Stimulated activated CD8-positive, alpha-beta memory T cell treated with anti-CD3 and anti-CD28 coated beads, Interleukin-7, amount 100 ng/mL, for 48 hours (primary cell): ENCODE data around the gene LRP5.

Experiments used
- DNase-seq, 2 donors: peaks; one replicate each; pipeline ENCODE4 v3.0.0-alpha.2; 2020; ENCODE audit warnings: low read depth in 1 of 2; ENCODE audit errors: extremely low read depth in 1 of 2

The LRP5 gene

DNA sequence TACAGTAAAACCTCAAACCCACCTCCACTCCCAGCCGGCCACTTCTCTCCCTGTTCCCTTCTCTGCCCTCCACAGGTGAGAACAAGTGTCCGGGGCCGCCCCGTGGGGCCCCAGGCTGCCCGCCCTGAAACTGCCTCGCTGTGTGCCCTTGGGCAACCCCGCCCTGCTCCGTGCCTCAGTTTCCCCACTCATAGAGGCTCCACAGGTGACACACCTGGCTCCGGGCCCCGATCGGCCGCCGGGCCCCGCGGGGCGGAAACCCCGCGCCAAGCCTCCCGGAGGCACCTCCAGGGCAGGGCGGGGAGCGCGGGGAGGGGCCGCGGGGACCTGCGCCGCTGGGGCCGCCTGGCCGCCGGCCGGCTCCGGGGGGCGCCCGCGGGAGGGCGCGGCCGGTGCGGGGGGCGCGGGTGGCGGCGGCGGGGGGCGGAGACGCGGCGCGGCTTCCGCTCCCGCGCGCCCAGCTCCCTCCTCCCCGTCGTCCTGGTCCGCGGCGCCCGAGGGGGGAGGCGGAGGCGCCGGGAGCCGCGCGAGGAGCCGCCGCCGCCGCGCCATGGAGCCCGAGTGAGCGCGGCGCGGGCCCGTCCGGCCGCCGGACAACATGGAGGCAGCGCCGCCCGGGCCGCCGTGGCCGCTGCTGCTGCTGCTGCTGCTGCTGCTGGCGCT is at the start of gene LRP5:
TSS of gene LRP5 (plus strand) at position 475 of the 663 bp plus-strand sequence. CDS start at position 599, 124 bp downstream.
- DNase-seq: no peak

DNA sequence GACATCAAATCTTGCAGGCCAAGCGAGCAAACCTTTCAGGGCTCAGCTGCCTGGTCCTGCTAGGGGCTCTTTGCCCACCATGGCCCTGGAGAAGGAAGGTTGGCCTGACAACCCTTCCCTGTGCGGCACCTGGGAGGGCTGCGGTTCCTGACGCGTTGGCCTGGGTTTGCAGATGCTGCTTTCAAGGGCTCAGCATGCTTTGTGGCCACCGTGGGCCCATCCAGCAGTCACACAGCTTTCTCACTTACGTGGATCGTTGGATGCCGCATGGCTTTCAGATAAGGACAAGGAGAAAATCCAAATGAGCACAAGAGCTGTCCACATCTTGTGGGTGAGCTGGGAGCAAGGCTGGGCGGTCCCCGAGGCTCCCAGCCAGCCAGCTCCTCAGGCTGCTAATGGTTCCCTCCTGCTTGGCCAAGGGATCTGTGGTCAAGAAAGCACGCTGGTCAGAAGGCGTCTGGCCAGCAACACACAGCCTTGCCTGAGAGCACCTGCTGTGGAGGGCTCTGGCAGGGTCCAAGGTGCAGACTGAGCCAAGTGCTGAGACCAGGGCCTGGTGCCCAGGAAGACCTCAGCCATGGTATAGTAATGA is 48.9 kb upstream of the LRP5 start:
- no peak for DNase-seq

DNA sequence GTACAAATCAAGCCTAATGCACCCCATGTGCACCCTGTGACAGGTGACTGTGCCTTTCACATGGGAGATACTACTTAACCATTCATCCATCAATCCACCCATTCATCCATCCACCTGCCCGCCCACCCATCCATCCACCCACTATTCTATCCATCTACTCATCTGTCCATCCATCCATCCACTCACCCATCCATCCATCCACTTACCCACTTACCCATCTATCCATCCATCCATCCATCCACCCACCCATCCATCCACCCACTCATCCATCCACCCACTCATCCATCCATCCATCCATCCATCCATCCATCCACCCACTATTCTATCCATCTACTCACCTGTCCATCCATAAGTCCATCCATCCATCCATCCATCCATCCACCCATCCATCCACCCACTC is 48.1 kb upstream of the LRP5 start:
- no peak for DNase-seq

DNA sequence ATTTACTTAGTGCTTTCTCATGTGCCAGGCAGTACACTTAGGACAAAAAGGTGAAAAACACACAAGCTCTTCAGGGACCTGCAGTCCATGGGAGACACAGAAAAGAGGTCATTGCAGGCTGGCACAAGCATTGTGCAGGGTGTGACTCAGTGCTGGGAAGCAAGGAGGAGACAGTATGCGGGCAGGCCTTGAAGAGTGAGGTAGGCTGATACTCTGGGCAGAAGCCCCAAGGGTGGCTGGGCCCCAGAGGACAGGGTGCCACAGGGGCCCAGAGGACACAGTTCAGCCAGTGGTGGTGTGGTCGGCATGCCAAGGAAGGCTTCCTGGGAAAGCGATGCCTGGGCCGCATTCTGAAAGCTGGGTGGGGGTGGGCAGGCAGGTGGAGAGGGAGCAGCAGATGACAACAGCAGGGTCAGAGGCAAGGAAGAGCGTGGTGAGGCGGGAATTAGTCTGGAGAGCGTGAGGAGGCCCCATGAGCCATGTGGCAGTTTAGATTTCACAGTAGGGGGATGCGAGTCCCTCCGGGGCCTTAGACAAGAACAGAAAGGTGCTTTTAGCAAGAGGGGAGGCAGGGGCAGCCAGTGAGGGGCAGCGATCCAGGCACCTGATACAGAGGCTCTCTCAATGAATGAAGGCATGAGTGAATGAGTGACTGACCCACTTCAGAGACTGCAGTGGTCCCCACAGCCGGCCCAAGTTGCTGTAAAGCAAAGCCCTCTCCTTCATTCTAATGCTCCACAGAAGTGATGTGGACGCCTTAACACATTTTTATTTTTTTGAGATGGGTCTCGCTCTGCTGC is 47.5 kb upstream of the LRP5 start:
- DNase-seq: no peak

DNA sequence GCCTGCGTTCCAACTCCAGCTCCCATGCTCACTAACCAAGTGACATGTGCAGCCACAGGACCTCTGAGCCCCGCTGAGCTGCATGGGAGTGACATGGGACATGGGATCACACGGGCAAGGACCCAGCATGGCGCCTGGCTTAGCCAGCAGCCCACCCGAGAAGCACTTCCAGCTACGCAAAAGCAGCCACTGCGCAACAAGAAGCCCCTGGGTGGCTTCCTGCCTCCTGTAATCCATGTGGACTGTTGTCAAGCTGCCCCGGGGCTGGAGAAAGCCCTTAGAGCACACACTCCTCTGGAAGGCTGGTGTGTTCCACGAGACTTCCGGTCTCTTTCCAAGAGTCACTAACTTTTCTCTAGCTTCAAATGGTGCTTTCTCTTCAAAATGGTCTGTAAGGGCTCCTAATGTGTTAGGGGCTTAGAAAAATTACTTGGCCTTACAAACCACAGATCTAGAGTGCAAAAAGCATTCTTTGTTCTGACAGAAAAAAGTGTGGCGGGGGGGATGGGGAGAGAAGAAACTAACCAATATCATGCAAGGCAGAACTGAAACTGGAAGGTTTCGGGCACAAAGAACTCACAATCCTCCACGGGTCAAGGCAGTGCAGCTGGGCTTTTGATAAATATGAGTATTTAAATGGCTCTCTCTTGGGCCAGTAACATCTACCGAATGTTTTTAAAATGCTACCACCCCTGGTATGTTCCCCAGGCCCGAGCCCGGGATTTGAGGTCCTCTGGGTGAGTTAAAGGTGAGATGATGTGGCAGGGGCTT is 46.1 kb upstream of the LRP5 start:
- no peak for DNase-seq

DNA sequence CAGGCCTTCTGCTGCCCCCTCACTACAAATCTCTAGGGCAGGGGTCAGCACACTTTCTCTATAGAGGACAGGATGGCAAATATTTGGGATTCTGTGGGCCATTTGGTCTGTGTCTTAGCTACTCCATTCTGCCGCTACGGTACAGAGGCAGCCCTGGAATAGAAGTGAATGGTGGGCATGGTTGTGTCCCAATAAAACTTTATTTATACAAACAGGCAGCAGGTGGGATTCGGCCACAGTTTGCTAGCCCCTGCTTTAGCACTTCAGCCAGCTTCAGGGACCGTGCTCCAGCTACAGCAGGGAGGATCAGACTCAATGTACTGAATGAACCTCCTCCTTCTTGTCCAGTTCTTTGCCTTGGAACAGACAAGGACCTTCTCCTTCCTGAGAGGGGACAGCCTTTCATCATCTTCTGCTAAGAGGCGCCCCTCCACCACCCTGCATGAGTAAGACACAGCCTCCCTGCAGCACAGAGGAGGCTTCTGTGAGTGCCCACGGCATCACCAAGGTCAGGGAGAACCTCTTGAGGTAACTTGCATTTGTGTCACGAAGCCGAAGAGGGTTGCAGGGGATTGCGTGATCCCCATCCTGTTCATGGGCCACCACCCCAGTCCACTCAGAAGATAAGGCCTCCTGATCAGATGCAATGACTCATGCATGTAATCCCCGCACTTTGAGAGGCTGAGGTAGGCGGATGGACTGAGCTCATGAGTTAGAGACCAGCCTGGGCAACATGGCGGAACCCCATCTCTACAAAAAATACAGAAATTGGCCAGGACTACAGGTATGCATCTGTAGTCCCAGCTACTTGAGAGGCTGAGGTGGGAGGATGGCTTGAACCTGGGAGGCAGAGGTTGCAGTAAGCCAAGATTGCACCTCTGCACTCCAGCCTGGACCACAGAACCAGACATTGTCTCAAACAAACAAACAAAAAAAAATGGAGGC is 45.2 kb upstream of the LRP5 start:
- DNase-seq: no peak

DNA sequence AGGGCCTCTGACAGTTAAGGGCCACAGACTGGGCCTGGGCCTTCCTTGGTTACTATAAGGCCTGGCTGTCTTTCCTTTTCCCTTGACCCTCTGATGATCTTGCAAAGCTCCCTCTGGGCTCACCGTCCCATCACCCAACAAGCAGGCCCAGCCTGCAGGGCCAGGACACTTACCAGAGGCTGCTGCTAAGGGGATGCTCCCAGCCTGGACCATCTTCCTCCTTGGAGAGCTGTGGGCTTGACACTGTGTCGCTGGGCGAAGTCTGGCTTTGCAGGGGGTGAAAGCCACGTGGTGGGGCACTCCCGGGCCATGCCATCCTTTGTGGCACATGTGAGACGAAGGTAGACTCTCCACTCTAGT is 44.5 kb upstream of the LRP5 start:
- no peak for DNase-seq

DNA sequence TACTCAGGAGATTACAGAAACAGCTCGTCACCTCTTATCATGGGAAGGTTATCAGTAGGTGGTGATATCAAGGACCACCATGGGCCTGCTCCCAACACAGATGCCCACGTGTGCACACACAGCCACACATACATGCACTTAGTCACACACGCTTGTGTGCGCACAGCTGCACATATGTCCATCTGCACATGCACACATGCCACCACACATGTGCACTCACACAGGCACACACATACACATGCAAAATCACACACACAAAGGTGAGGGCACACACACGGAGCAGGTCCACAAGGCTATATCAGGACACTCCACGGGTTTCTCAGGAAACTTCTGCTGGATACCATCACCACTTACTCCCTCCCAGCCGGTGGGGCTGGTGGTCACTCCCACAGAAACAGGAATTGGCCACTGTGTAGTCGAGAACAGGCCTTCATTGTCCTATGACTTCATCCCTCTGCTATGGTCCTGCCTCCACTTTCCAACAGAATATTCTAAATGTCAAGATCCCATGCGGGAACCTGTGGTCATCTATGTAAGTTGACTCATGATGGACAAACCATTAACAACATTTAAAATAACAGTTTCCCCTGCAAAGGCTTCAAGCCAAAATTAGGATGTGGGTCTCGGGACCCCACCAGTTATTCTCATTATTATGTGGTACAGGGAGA is 42.8 kb upstream of the LRP5 start:
- no peak for DNase-seq

DNA sequence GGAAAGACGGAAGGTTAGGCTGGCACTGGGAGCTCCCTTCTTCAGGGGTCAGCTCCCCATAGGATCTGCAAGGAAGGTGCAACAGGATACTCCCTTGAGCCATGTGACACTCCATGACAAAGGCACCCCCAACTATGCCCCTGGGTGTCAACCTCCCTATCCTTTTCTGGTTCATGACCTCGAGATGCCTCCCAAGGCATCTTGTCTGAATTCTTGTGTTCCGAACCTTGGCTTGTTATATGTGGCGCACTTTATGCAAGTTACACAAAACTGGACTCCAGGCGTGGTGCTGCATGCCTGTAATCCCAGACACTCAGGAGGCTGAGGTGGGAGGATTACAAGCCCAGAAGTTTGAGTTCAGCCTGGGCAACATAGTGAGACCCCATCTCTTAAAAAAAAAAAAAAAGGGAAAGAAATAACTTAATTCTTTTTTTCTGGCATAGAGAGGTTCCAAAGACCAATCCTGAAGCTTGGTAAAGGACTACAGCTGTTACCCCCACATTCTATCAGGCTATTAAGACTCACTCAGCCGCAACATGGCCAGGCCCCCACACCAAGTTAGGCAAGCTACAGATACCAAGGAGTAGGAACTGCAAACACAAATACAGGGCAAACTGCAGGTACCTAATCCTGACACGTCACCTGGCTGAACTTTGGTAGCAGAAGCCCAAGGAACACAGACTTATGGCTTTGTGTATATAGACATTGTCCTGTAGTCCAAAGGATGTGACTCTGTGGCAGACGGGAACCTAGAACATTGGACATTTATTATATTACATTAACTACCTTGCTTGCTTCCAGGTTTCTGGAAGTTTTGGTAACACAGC is 42.0 kb upstream of the LRP5 start:
- DNase-seq: no peak

DNA sequence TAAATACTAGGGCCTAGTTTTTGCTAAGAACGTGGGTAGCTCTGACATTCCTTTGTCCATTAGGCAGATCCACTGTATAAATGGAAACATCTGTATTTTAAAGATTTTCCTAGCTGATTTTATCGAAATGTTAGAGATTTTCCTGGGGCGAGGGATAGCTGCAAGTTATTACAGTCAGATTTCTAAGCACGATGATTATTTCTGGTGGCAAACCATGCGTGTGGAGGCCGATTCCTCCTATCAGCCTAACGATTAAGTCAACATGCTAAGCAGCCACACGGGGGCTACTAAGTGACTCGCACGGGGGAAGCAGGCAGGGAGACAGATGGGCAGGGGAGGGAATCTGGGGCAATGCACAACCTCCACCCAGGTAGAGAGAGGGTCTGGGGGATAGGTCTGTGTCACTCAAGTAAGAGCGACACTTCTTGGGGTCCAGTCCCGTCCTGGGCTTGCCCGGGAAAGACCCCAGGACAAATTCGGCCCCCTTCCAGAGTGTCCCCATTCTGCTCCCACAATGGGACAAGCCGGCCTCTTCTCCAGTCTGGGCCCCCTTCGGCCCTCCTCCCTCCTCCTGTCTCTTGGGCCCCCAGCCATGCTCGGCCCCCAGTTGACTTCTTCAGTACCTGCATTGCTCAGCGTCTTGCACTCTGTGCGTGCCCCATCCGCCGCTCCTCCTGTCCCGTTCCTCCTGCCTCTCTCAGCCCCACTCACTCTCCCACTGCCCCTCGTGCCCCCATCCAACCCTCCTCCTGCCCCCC is 41.2 kb upstream of the LRP5 start:
- peak; percentile 39 to 54 for DNase-seq

DNA sequence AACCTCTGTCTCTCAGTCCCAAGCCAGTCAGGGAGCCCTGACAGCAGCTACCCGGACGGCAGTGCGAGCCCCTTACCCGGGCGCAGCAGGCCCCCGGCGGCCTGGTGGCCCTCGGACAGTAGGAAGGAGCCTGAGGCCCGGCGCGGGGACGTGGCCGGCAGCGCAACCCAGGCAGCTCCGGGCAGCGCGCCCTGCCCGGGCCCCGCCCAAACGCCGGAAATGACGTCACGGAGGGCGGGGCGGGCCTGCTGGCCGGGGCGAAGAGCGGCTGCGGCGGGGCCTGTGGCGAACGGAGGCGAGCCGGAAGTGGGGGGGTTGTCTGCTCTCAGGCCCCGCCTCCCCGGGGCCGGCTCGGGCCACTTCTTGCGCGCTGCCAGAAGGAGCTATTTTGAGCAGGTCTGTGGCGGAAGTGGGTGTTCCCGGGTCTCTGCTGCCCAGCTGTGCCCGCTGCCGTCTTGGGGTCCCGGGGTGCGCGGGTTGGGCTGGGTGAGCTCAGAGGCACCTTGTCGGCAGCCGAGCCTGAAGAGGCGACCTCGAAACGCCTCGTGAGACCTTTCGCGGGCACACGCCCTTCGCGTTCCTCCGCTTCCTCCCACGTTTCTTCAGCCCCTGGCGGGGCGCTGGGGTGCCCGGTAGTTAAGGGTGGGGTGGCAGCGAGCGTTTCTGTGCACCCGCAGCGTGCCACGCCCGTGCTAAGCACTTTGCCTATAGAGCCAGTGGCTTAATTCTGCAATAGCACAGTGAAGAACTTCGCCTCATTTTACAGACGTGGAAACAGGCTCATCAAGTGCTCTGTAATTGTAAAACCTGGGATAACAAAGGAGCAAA is 40.4 kb upstream of the LRP5 start, which contains the start of gene C11orf24:
TSS of gene C11orf24 (minus strand) at position 193 of the 828 bp plus-strand sequence. CDS start 8,206 bp downstream, outside the sequence.
- DNase-seq: peak; percentile 85 to 93

DNA sequence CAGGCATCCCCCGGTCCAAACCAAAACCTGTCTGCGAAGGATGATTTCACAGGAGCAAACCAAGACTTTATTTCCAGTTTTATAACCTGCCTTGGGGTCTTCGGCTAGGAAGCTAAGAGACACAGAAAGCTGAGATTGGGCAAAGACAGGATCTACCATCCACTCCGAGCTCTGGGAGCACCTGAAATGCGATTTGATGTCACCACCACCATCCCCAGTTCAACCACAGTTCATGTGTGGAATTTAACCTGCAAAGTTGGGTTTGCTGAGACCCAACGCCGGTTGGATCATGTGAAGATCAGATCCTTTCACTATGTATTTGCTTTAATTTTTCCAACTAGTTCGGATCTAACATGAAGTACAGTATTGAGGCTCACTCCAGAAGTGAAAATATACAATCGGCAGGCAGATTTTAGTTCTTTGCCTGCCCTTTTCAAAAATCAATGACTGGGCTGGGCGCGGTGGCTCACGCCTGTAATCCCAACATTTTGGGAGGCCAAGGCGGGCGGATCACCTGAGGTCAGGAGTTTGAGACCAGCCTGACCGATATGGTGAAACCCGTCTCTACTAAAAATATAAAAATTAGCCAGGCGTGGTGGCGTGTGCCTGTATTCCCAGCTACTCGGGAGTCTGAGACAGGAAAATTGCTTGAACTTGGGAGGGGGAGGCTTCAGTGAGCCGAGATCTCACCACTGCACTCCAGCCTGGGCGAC is 39.2 kb upstream of the LRP5 start:
- DNase-seq: no peak

DNA sequence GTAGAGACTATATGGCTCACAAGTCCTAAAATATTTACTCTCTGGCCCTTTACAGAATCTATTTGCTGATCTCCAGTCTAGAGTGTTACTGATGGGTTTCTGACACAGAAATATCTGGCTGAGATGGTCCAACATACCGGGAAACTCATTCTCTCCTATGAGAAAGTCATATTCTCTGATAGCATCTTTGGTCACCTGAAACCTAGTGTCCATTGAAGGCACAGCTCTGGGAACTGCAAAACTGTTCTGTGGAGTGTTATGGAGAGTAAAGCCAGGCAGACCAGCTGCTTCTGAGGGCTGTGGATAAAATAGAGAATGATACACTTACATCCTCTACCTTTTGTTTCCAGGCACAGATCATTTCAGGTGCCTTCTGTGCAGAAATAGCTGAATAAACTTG is 38.1 kb upstream of the LRP5 start:
- DNase-seq: no peak

DNA sequence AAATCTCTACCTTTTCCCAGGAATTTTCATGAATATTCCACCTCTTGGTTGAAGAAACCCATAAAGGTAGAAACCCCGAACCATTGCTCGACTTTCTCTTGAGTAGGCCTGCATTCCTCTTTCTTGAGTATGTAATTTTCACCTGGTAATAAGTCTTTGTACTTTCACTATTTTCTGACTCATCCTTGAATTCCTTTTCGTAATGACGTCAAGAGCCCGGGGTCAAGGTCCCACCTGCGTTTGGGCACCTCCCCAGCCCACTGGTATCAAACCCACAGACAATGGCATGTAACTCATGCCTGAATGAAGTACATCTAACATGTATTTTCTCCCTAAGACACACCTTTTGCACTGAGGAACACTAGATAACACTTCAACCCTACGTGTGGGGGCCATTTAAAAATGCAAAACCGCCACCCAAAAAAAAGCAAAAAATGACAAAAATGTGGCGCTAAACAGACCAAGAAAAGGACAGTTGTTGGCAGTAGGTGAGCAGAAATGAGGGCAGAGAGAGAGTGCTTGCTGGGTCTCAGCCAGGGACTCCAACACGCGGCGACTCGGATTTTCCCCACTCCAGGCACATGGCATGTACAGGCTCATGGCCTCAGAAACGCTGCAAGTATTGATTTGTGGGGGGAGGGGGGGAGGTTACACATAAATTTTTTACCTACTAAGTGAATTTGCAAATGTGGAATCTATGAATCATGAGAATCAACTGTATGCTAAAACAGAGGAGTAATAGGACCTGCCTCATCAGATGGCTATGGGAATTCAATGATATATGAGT is 36.5 kb upstream of the LRP5 start:
- DNase-seq: peak in 1 of 2 donors; percentile 23

DNA sequence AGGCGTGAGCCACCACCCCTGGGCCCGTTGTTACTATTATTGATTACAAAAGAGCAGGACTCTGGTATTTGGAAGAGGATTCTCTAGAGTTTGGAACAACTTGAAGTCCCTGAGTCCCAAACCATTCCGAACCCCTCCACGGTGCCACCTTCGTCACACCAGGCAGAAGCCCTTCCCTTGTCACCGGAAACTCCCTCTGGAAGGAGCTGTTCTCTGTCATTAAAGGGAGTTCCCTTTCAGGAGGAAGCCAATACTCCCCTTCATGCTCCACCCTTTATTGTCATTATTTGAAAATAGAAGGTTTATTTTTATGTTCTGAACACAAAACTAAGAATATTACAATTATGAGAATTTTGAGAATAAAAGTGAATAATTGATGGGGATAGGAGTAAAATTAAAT is 35.5 kb upstream of the LRP5 start:
- DNase-seq: no peak

DNA sequence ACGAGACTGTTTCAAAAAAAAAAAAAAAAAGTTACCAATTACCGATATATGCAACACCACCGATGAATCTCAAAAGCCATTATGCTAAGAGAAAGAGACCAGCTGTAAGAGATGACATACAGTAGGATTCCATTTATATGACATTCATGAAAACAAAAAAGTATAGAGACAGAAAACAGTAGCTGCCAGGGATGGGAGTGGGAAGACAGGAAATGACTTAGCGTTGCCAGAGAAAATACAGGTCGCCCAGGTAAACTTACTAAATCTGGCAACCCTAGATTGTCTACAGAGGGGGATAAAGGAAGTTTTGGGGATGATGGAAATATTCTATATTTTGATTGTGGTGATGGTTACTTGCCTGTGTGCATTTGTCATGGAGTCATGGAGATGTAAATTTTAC is 32.7 kb upstream of the LRP5 start:
- DNase-seq: no peak
